Measurements from ENCODE around the gene HMGXB4.

HMGXB4 gene

GRCh38 chr22:35311551-35311999 lies 54.3 kb downstream of the HMGXB4 start:
- DNase-seq, result no peak

GRCh38 chr22:35312198-35313059 lies 55.1 kb downstream of the HMGXB4 start:
- DNase-seq, result no peak

GRCh38 chr22:35313311-35314121 lies 56.2 kb downstream of the HMGXB4 start:
- no peak for DNase-seq

GRCh38 chr22:35314161-35314942 lies 57.1 kb downstream of the HMGXB4 start:
- DNase-seq, result no peak

GRCh38 chr22:35315141-35315854 lies 58.0 kb downstream of the HMGXB4 start:
- no peak for DNase-seq

GRCh38 chr22:35315855-35316745 lies 58.8 kb downstream of the HMGXB4 start:
- no peak for DNase-seq

GRCh38 chr22:35316751-35317150 lies 59.5 kb downstream of the HMGXB4 start:
- no peak for DNase-seq

- DNase-seq, result no peak
Measured at GRCh38 chr22:35317680-35318290, 60.5 kb downstream of the HMGXB4 start.

- DNase-seq, result no peak
Measured at GRCh38 chr22:35318346-35319215, 61.3 kb downstream of the HMGXB4 start.

GRCh38 chr22:35319244-35319985 lies 62.1 kb downstream of the HMGXB4 start:
- DNase-seq, result no peak

- no peak for DNase-seq
Measured at GRCh38 chr22:35322126-35322525, 64.8 kb downstream of the HMGXB4 start.

GRCh38 chr22:35322893-35323292 lies 65.6 kb downstream of the HMGXB4 start:
- DNase-seq, result no peak

GRCh38 chr22:35323305-35323704 lies 66.0 kb downstream of the HMGXB4 start:
- no peak for DNase-seq

- no peak for DNase-seq
Measured at GRCh38 chr22:35324067-35324466, 66.8 kb downstream of the HMGXB4 start.

- DNase-seq, result no peak
Measured at GRCh38 chr22:35324762-35325161, 67.5 kb downstream of the HMGXB4 start.

GRCh38 chr22:35325209-35325608 lies 67.9 kb downstream of the HMGXB4 start:
- DNase-seq, result no peak

- no peak for DNase-seq
Measured at GRCh38 chr22:35326854-35327562, 69.7 kb downstream of the HMGXB4 start.

- DNase-seq, result no peak
Measured at GRCh38 chr22:35327690-35328471, 70.6 kb downstream of the HMGXB4 start.

Measured in activated gamma-delta T cell treated with Interleukin-2 at 50 U/mL for 16 hours (primary cell).